K562 (cell line): ENCODE data around the gene CHAT. TPM values are rescaled to one million over a fixed set of nuclear protein-coding genes. Genes with fewer than 3 reads are reported as not detected.

Experiments used
- ATAC-seq: fragments of 200-7000 bp; cut with Tn5 transposase; 3 replicates; pipeline ENCODE4 v1.9.1; 2020; ENCODE audit warnings: moderate library complexity
- BruUV-seq: library from RNA; stranded (reverse); fragments of 400-500 nt; replicated peaks from 2 replicates; lab custom pipeline; 2021; lab: Mats Ljungman, UMichigan
- CTCF ChIA-PET: fragments of 300-600 bp; formaldehyde crosslinking; extraction: SDS; loops from one replicate; lab custom pipeline; 2021; ENCODE audit warnings: low intra/inter-chr PET ratio; lab: Yijun Ruan, JAX
- POLR2A ChIA-PET: fragments of 300-600, 350-650 bp; sonication (Branson Sonifier 250); formaldehyde crosslinking; extraction: SDS; loops from one replicate; lab custom pipeline; 2021; ENCODE audit warnings: antibody characterized with exemption, inconsistent platforms; lab: Yijun Ruan, JAX
- DNase-seq, 4 experiments: peaks; one replicate each; pipeline versions ENCODE4 v3.0.0 to v3.0.0-alpha.2; 2011 to 2018; ENCODE audit warnings: low spot score in 3 of 4, mixed read lengths in 3 of 4; ENCODE audit errors: extremely low read depth in 1 of 4
- FAIRE-seq: peaks from 2 replicates; lab custom pipeline; 2011; peaks lifted over from hg19 to GRCh38; lab: Jason Lieb, UNC
- H2AFZ ChIP-seq: 2 replicates; pipeline ENCODE4 v1.6.0; 2011; ENCODE audit warnings: low read depth, low read length, control low read depth, inconsistent platforms
- H3K27ac ChIP-seq: fragments of 200-600 bp; 3 replicates; pipeline ENCODE4 v1.8.0; 2011; ENCODE audit warnings: low read depth, mild to moderate bottlenecking, control low read depth, inconsistent platforms, low read length, moderate library complexity, mixed read lengths; ENCODE audit errors: extremely low read depth
- H3K27me3 ChIP-seq, 2 experiments: fragments of 300-600 bp in 1 of 2; 2 replicates in 1 of 2; 3 replicates in 1 of 2; pipeline versions ENCODE4 v1.6.0 to v1.8.0; 2011; ENCODE audit warnings: inconsistent platforms in 2 of 2, low read length in 2 of 2, mild to moderate bottlenecking in 1 of 2, mixed read lengths in 1 of 2, moderate library complexity in 1 of 2; ENCODE audit not compliant: control insufficient read depth in 2 of 2, insufficient read depth in 2 of 2
- H3K36me3 ChIP-seq: fragments of 300-600 bp; 3 replicates; pipeline ENCODE4 v1.8.0; 2011; ENCODE audit warnings: mild to moderate bottlenecking, low read length, inconsistent platforms; ENCODE audit not compliant: control insufficient read depth, insufficient read depth
- H3K4me1 ChIP-seq, 2 experiments: fragments of 200-600 bp in 1 of 2; replicated peaks in 1 of 2; 2 replicates in 1 of 2; 3 replicates in 1 of 2; pipeline versions ENCODE4 v1.5.1 to v1.8.0; 2011; ENCODE audit warnings: inconsistent platforms in 2 of 2, low read length in 2 of 2, mild to moderate bottlenecking in 1 of 2, mixed read lengths in 1 of 2, moderate library complexity in 1 of 2; ENCODE audit not compliant: control insufficient read depth in 2 of 2, insufficient read depth in 2 of 2
- H3K4me2 ChIP-seq: 2 replicates; pipeline ENCODE4 v1.6.1; 2011; ENCODE audit warnings: low read length, control low read depth, inconsistent platforms, mixed read lengths; ENCODE audit not compliant: insufficient read depth
- H3K4me3 ChIP-seq: fragments of 200-600 bp; sonication (generic), shearing (Covaris generic); 2 replicates; pipeline ENCODE4 v1.5.1; 2016; ENCODE audit warnings: control low read depth, inconsistent platforms
- H3K79me2 ChIP-seq: fragments of 200-600 bp; 3 replicates; pipeline ENCODE4 v1.8.0; 2011; ENCODE audit warnings: low read length, inconsistent platforms; ENCODE audit not compliant: control insufficient read depth, insufficient read depth
- H3K9ac ChIP-seq, 2 experiments: 2 replicates each; pipeline versions ENCODE4 v1.6.0 to v1.6.1; 2011; ENCODE audit warnings: low read depth in 2 of 2, low read length in 2 of 2, control low read depth in 1 of 2, inconsistent platforms in 1 of 2, mild to moderate bottlenecking in 1 of 2, mixed read lengths in 1 of 2; ENCODE audit not compliant: insufficient read depth in 1 of 2
- H3K9me1 ChIP-seq: one replicate; pipeline ENCODE4 v1.6.0; 2011; ENCODE audit warnings: inconsistent platforms, mild to moderate bottlenecking, low read length, moderate library complexity; ENCODE audit not compliant: control insufficient read depth, insufficient read depth
- H3K9me3 ChIP-seq: replicated peaks from 2 replicates; pipeline ENCODE4 v1.5.1; 2011; ENCODE audit warnings: low read depth, low read length, inconsistent platforms; ENCODE audit not compliant: control insufficient read depth, insufficient read depth
- H4K20me1 ChIP-seq: replicated peaks from 2 replicates; pipeline ENCODE4 v1.6.1; 2011; ENCODE audit warnings: low read length, inconsistent platforms, mixed read lengths; ENCODE audit not compliant: control insufficient read depth, insufficient read depth
- CXXC5 ChIP-seq: fragments of 250-450 bp; sonication (Bioruptor Pico); IDR thresholded peaks from 2 replicates; pipeline ENCODE4 v1.8.0; 2022; ENCODE audit warnings: inconsistent platforms, mild to moderate bottlenecking, moderate library complexity
- MXI1 ChIP-seq: IDR thresholded peaks from 2 replicates; pipeline ENCODE4 v1.6.1; 2011; ENCODE audit warnings: low read depth, mild to moderate bottlenecking, improper control_type of control experiment, low read length
- NCOA4 ChIP-seq: fragments of 450-650 bp; IDR thresholded peaks from 2 replicates; pipeline ENCODE4 v1.6.1; 2018; ENCODE audit warnings: mild to moderate bottlenecking; ENCODE audit not compliant: partially characterized antibody
- POLR2AphosphoS5 ChIP-seq: IDR thresholded peaks from 2 replicates; pipeline ENCODE4 v1.6.1; 2011; ENCODE audit warnings: mild to moderate bottlenecking, low read depth, low read length, moderate library complexity; ENCODE audit not compliant: control insufficient read depth, insufficient read depth
- POLR2G ChIP-seq: fragments of 200-400 bp; formaldehyde crosslinking; IDR thresholded peaks from 2 replicates; pipeline ENCODE4 v1.6.1; 2017; ENCODE audit warnings: low read depth, mild to moderate bottlenecking, antibody characterized with exemption, low read length, moderate library complexity
- POU5F1 ChIP-seq: fragments of 150-350 bp; IDR thresholded peaks from 2 replicates; pipeline ENCODE4 v1.6.1; 2014; ENCODE audit warnings: borderline replicate concordance, low read length, low read depth, mild to moderate bottlenecking; ENCODE audit not compliant: partially characterized antibody
- PTBP1 ChIP-seq: fragments of 200-400 bp; formaldehyde crosslinking; IDR thresholded peaks from 2 replicates; pipeline ENCODE4 v1.6.1; 2017; ENCODE audit warnings: low read depth, low read length
- PTRF ChIP-seq: fragments of 450-650 bp; IDR thresholded peaks from 2 replicates; pipeline ENCODE4 v1.6.1; 2016; ENCODE audit warnings: mild to moderate bottlenecking, missing genetic modification characterization, missing compliant biosample characterization
- ZC3H11A ChIP-seq: IDR thresholded peaks from 2 replicates; pipeline ENCODE4 v1.6.1; 2012; ENCODE audit warnings: low read depth, low read length, improper control_type of control experiment
- ZNF134 ChIP-seq: fragments of 250-450 bp; sonication (Bioruptor Pico); conservative IDR thresholded peaks from 2 replicates; pipeline ENCODE4 v1.4.0; 2020
- ZNF217 ChIP-seq: sonication (generic); formaldehyde crosslinking; IDR thresholded peaks from 2 replicates; pipeline ENCODE4 v1.8.0; 2022; ENCODE audit warnings: mild to moderate bottlenecking, missing genetic modification reagents
- ZNF282 ChIP-seq: sonication (generic); formaldehyde crosslinking; IDR thresholded peaks from 2 replicates; pipeline ENCODE4 v1.8.1; 2023; ENCODE audit warnings: missing genetic modification reagents
- WGBS: fragments of 100-300 bp; shearing (Covaris generic); methylation state at CpG from one replicate; pipeline ENCODE4 v1.1.6; 2016; ENCODE audit warnings: low coverage, mixed read lengths; ENCODE audit not compliant: insufficient coverage; ENCODE audit errors: missing lambda C conversion rate; 5-methylcytosine and 5-hydroxymethylcytosine counted together
- in situ Hi-C: fragments of 300-500 bp; cut with MboI; formaldehyde crosslinking; loops from 4 replicates; pipeline ENCODE4 v1.15.0; 2018; ENCODE audit warnings: inconsistent platforms, mixed read lengths
- intact Hi-C: fragments of 100-400 bp; cut with micrococcal nuclease; formaldehyde crosslinking; loops from 2 replicates; pipeline ENCODE4 v1.14.2; 2022
- polyA plus RNA-seq, 8 experiments: library from polyadenylated mRNA; depleted of rRNA in 4 of 8; stranded (reverse) in 5 of 8; unstranded in 3 of 8; fragments of >200 nt; fragmentation: Nextera tagmentation in 2 of 8; fragmentation: Illumina TruSeq in 1 of 8; extraction: Ambion mirVana in 2 of 8; extraction: Trizol in 1 of 8; gene quantifications; 2 replicates each; pipeline versions ENCODE4 v1.2.1 to v1.2.3, GENCODE V29; 2011 to 2014; ENCODE audit warnings: inconsistent platforms in 1 of 8, missing spikeins in 1 of 8
- total RNA-seq, 7 experiments: library from RNA; depleted of rRNA in 6 of 7; stranded (reverse); fragments of >200 nt in 6 of 7; fragmentation: Illumina TruSeq in 2 of 7; extraction: Trizol in 2 of 7; gene quantifications; 2 replicates each; pipeline versions ENCODE4 v1.2.1 to v1.2.3, GENCODE V29; 2011 to 2021; ENCODE audit warnings: low replicate concordance in 1 of 7
- TF ChIP-seq, protein P1 (sequence below): fragments of 250-450 bp; sonication (Bioruptor Pico); IDR thresholded peaks from 2 replicates; pipeline ENCODE4 v1.5.0; 2020; ENCODE audit warnings: mild to moderate bottlenecking, borderline replicate concordance
- TF ChIP-seq, protein P2 (sequence below): fragments of 450-650 bp; IDR thresholded peaks from 2 replicates; pipeline ENCODE4 v1.6.1; 2016; ENCODE audit warnings: mild to moderate bottlenecking

Gene CHAT
- total and polyA plus RNA-seq, 9 of the 15 experiments (the other 6 are each of a cell fraction or from before 2014, with no cell fraction given) = not detected

DNA sequence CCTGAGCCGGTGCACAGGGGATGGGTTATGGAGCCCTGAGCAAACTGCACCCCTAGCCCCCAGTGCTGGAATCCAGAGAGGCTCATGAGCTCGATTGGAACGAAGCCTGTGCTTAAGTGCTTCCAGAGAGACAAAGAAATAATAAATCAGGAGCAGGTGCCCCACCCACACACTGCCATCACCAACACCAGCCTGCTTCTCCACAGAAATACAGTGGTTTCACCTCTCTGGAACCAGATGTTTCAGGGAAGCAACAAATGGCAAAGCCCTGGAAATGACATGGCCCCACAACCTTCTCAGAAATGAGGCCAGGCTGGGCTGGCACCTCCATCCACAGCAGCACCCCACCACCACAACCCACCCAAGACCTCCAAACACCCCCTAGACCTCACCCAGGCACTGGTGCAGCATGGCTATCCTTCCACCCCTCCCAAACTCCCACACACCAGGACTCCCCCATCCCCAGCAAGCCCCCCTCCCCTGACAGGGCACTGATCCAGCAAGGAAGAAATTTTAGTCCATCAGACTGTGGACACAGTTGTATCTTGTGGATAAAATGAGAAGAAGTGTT is 7.8 kb upstream of the CHAT start:
- H3K4me3 ChIP-seq = no peak overlapping the region
- H3K79me2 ChIP-seq = no peaks in the 10 kb centered on the region
- H3K27me3 ChIP-seq = peaks cover 0 to 19% of the 10 kb centered on the region in 2 experiments; a peak in 2 of 5 replicates
- no peak for DNase-seq
- 0% methylated on average over 3 of the region's 3 CpGs for WGBS
- H3K27ac ChIP-seq = no peak overlapping the region
- peaks cover 0 to 11% of the 10 kb centered on the region in 2 experiments; a peak in 1 of 5 replicates for H3K4me1 ChIP-seq
- H3K9ac ChIP-seq = no peak overlapping the region
- no peaks in the 10 kb centered on the region for H3K9me1 ChIP-seq
- BruUV-seq = no TSS peak
- ATAC-seq = no peak
- no peak overlapping the region for H3K4me2 ChIP-seq
- CTCF ChIA-PET = no interaction called here
- POLR2A ChIA-PET = interaction anchor here (0.7 kb wide), 1 partner anchor 11 kb away, joined by 4 read pairs; no protein-coding TSS in a partner anchor
- intact Hi-C loops (no loop called here), in situ Hi-C loops (no loop called here)
- H3K36me3 ChIP-seq = no peaks in the 10 kb centered on the region
- no peaks in the 10 kb centered on the region for H3K9me3 ChIP-seq
- H2AFZ ChIP-seq = no peak overlapping the region
- no peak for FAIRE-seq
- H4K20me1 ChIP-seq = 0 out of 2 replicates have a peak, but pooled peaks cover 7% of the 10 kb centered on the region
- TF ChIP-seq, protein P1, sequence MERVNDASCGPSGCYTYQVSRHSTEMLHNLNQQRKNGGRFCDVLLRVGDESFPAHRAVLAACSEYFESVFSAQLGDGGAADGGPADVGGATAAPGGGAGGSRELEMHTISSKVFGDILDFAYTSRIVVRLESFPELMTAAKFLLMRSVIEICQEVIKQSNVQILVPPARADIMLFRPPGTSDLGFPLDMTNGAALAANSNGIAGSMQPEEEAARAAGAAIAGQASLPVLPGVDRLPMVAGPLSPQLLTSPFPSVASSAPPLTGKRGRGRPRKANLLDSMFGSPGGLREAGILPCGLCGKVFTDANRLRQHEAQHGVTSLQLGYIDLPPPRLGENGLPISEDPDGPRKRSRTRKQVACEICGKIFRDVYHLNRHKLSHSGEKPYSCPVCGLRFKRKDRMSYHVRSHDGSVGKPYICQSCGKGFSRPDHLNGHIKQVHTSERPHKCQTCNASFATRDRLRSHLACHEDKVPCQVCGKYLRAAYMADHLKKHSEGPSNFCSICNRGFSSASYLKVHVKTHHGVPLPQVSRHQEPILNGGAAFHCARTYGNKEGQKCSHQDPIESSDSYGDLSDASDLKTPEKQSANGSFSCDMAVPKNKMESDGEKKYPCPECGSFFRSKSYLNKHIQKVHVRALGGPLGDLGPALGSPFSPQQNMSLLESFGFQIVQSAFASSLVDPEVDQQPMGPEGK (CRISPR knock-in tag) = no peak
- TF ChIP-seq POLR2AphosphoS5 = no peak
- no peak for TF ChIP-seq PTBP1
- no peak for TF ChIP-seq CXXC5 (CRISPR knock-in tag)
- TF ChIP-seq ZNF134 (CRISPR knock-in tag) = no peak
- no peak for TF ChIP-seq ZC3H11A
- no peak for TF ChIP-seq ZNF282
- no peak for TF ChIP-seq MXI1
- TF ChIP-seq PTRF = no peak
- TF ChIP-seq POLR2G = no peak
- TF ChIP-seq ZNF217 = no peak
- no peak for TF ChIP-seq NCOA4
- TF ChIP-seq, protein P2, sequence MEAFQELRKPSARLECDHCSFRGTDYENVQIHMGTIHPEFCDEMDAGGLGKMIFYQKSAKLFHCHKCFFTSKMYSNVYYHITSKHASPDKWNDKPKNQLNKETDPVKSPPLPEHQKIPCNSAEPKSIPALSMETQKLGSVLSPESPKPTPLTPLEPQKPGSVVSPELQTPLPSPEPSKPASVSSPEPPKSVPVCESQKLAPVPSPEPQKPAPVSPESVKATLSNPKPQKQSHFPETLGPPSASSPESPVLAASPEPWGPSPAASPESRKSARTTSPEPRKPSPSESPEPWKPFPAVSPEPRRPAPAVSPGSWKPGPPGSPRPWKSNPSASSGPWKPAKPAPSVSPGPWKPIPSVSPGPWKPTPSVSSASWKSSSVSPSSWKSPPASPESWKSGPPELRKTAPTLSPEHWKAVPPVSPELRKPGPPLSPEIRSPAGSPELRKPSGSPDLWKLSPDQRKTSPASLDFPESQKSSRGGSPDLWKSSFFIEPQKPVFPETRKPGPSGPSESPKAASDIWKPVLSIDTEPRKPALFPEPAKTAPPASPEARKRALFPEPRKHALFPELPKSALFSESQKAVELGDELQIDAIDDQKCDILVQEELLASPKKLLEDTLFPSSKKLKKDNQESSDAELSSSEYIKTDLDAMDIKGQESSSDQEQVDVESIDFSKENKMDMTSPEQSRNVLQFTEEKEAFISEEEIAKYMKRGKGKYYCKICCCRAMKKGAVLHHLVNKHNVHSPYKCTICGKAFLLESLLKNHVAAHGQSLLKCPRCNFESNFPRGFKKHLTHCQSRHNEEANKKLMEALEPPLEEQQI = no peak
- no peak for TF ChIP-seq POU5F1
